Measurements from ENCODE around the gene HOXA5.

Gene HOXA5

GRCh38 chr7:27133409-27134231 is 9.9 kb downstream of the HOXA5 start:
- H3K27me3 ChIP-seq (replicated peaks in 2 of 5; ENCODE audit: control insufficient read depth in 4 of 5, insufficient read depth in 5 of 5, low read length in 4 of 5) = no peaks in the 10 kb centered on the region
- no peak overlapping the region for H3K4me3 ChIP-seq (ENCODE audit: control insufficient read depth in 1 of 7, extremely low read depth in 1 of 7, insufficient read depth in 4 of 7, low read depth in 2 of 7, low read length in 6 of 7)
- H3K9me3 ChIP-seq (ENCODE audit: control extremely low read depth in 1 of 5, control insufficient read depth in 4 of 5, insufficient read depth in 2 of 5, low read depth in 1 of 5, low read length in 4 of 5) = no peaks in the 10 kb centered on the region
- DNase-seq = no peak
- H3K36me3 ChIP-seq (ENCODE audit: control insufficient read depth in 4 of 4, insufficient read depth in 4 of 4, low read length in 3 of 4) = peaks cover 4 to 66% (median 37%) of the 10 kb centered on the region in 4 experiments
- peaks cover 23 to 67% (median 43%) of the 10 kb centered on the region in 4 experiments for H3K4me1 ChIP-seq (ENCODE audit: control extremely low read depth in 1 of 4, control insufficient read depth in 4 of 4, insufficient read depth in 4 of 4, low read length in 3 of 4)
- H3K27ac ChIP-seq (ENCODE audit: insufficient read depth in 1 of 2, low read depth in 1 of 2, low read length in 2 of 2, poor library complexity in 1 of 2, severe bottlenecking in 2 of 2) = peak overlapping the region in 1 of 2 experiments; percentile 44
- POLR2A ChIA-PET = interaction anchor here (0.6 to 1.2 kb wide), 2 partner anchors 11 to 26 kb away, joined by 3 to 4 read pairs; no protein-coding TSS in a partner anchor
- CTCF ChIA-PET = interaction anchor here (0.8 to 1.9 kb wide), 4 partner anchors 15 to 267 kb away, joined by 3 to 7 read pairs (median 4); no protein-coding TSS in a partner anchor
- WGBS (ENCODE audit: insufficient coverage) = 84% methylated on average over 11 of the region's 18 CpGs

- no peak overlapping the region for H3K27ac ChIP-seq (ENCODE audit: insufficient read depth in 1 of 2, low read depth in 1 of 2, low read length in 2 of 2, poor library complexity in 1 of 2, severe bottlenecking in 2 of 2)
- H3K9me3 ChIP-seq (ENCODE audit: control extremely low read depth in 1 of 5, control insufficient read depth in 4 of 5, insufficient read depth in 2 of 5, low read depth in 1 of 5, low read length in 4 of 5) = no peaks in the 10 kb centered on the region
- DNase-seq = no peak
- CTCF ChIA-PET = interaction anchor here (0.8 to 2.8 kb wide), 3 partner anchors 18 to 280 kb away, joined by 3 to 16 read pairs (median 14); no protein-coding TSS in a partner anchor
- H3K27me3 ChIP-seq (replicated peaks in 2 of 5; ENCODE audit: control insufficient read depth in 4 of 5, insufficient read depth in 5 of 5, low read length in 4 of 5) = no peaks in the 10 kb centered on the region
- POLR2A ChIA-PET = no interaction called here
- 59% methylated on average over 3 of the region's 6 CpGs for WGBS (ENCODE audit: insufficient coverage)
- H3K36me3 ChIP-seq (ENCODE audit: control insufficient read depth in 4 of 4, insufficient read depth in 4 of 4, low read length in 3 of 4) = peaks cover 4 to 68% (median 38%) of the 10 kb centered on the region in 4 experiments
- H3K4me1 ChIP-seq (ENCODE audit: control extremely low read depth in 1 of 4, control insufficient read depth in 4 of 4, insufficient read depth in 4 of 4, low read length in 3 of 4) = peaks cover 23 to 60% (median 37%) of the 10 kb centered on the region in 4 experiments
- H3K4me3 ChIP-seq (ENCODE audit: control insufficient read depth in 1 of 7, extremely low read depth in 1 of 7, insufficient read depth in 4 of 7, low read depth in 2 of 7, low read length in 6 of 7) = no peak overlapping the region
Measured at GRCh38 chr7:27132978-27133377, 10.5 kb downstream of the HOXA5 start.

- Histone ChIP-seq H3K36me3 (ENCODE audit: control insufficient read depth in 4 of 4, insufficient read depth in 4 of 4, low read length in 3 of 4) (peaks cover 3 to 67% (median 40%) of the 10 kb centered on the region in 4 experiments), H3K4me1 (ENCODE audit: control extremely low read depth in 1 of 4, control insufficient read depth in 4 of 4, insufficient read depth in 4 of 4, low read length in 3 of 4) (peaks cover 20 to 53% (median 29%) of the 10 kb centered on the region in 4 experiments), H3K9me3 (ENCODE audit: control extremely low read depth in 1 of 5, control insufficient read depth in 4 of 5, insufficient read depth in 2 of 5, low read depth in 1 of 5, low read length in 4 of 5) (no peaks in the 10 kb centered on the region), H3K4me3 (ENCODE audit: control insufficient read depth in 1 of 7, extremely low read depth in 1 of 7, insufficient read depth in 4 of 7, low read depth in 2 of 7, low read length in 6 of 7) (no peak overlapping the region), H3K27me3 (replicated peaks in 2 of 5; ENCODE audit: control insufficient read depth in 4 of 5, insufficient read depth in 5 of 5, low read length in 4 of 5) (no peaks in the 10 kb centered on the region), H3K27ac (ENCODE audit: insufficient read depth in 1 of 2, low read depth in 1 of 2, low read length in 2 of 2, poor library complexity in 1 of 2, severe bottlenecking in 2 of 2) (no peak overlapping the region)
- WGBS (ENCODE audit: insufficient coverage) = 89% methylated on average over 1 of the region's 2 CpGs
- ChIA-PET POLR2A (interaction anchor here (1.1 kb wide), 1 partner anchor 16 kb away, joined by 6 read pairs; the partner anchor contains the start of gene HOXA6), CTCF (interaction anchor here (0.9 to 2.8 kb wide), 9 partner anchors 8 to 462 kb away, joined by 3 to 16 read pairs (median 3); no protein-coding TSS in a partner anchor)
- DNase-seq = no peak
Measured at GRCh38 chr7:27132214-27132613, 11.3 kb downstream of the HOXA5 start.

GRCh38 chr7:27131390-27131819 is 12.1 kb downstream of the HOXA5 start:
- Histone ChIP-seq H3K9me3 (ENCODE audit: control extremely low read depth in 1 of 5, control insufficient read depth in 4 of 5, insufficient read depth in 2 of 5, low read depth in 1 of 5, low read length in 4 of 5) (no peaks in the 10 kb centered on the region), H3K36me3 (ENCODE audit: control insufficient read depth in 4 of 4, insufficient read depth in 4 of 4, low read length in 3 of 4) (peaks cover 3 to 68% (median 43%) of the 10 kb centered on the region in 4 experiments), H3K4me3 (ENCODE audit: control insufficient read depth in 1 of 7, extremely low read depth in 1 of 7, insufficient read depth in 4 of 7, low read depth in 2 of 7, low read length in 6 of 7) (peak overlapping the region; percentile 23 to 77 (median 60)), H3K27me3 (replicated peaks in 2 of 5; ENCODE audit: control insufficient read depth in 4 of 5, insufficient read depth in 5 of 5, low read length in 4 of 5) (no peaks in the 10 kb centered on the region), H3K4me1 (ENCODE audit: control extremely low read depth in 1 of 4, control insufficient read depth in 4 of 4, insufficient read depth in 4 of 4, low read length in 3 of 4) (peaks cover 19 to 45% (median 22%) of the 10 kb centered on the region in 4 experiments), H3K27ac (ENCODE audit: insufficient read depth in 1 of 2, low read depth in 1 of 2, low read length in 2 of 2, poor library complexity in 1 of 2, severe bottlenecking in 2 of 2) (peak overlapping the region; percentile 37 to 73)
- ChIA-PET POLR2A (interaction anchor here (0.8 to 1.2 kb wide), 3 partner anchors 17 to 268 kb away, joined by 3 to 6 read pairs (median 3); partner anchors contain the start of genes HOXA6 and HOXA7), CTCF (interaction anchor here (0.9 to 2.8 kb wide), 13 partner anchors 9 to 462 kb away, joined by 3 to 16 read pairs (median 3); no protein-coding TSS in a partner anchor)
- DNase-seq = no peak
- 70% methylated on average over 5 of the region's 12 CpGs for WGBS (ENCODE audit: insufficient coverage)

GRCh38 chr7:27130540-27131389 is 12.7 kb downstream of the HOXA5 start, which contains the start of gene HOXA4:
TSS of gene HOXA4 (minus strand) at chr7:27130757. CDS start at chr7:27130733, 24 bp downstream.
- H3K4me3 ChIP-seq (ENCODE audit: control insufficient read depth in 1 of 7, extremely low read depth in 1 of 7, insufficient read depth in 4 of 7, low read depth in 2 of 7, low read length in 6 of 7) = peak within 1 kb of the TSS; percentile 23 to 77 (median 60)
- H3K27me3 ChIP-seq (replicated peaks in 2 of 5; ENCODE audit: control insufficient read depth in 4 of 5, insufficient read depth in 5 of 5, low read length in 4 of 5) = no peaks in the 10 kb centered on the region
- H3K36me3 ChIP-seq (ENCODE audit: control insufficient read depth in 4 of 4, insufficient read depth in 4 of 4, low read length in 3 of 4) = peaks cover 3 to 71% (median 46%) of the 10 kb centered on the region in 4 experiments
- no peaks in the 10 kb centered on the region for H3K9me3 ChIP-seq (ENCODE audit: control extremely low read depth in 1 of 5, control insufficient read depth in 4 of 5, insufficient read depth in 2 of 5, low read depth in 1 of 5, low read length in 4 of 5)
- H3K27ac ChIP-seq (ENCODE audit: insufficient read depth in 1 of 2, low read depth in 1 of 2, low read length in 2 of 2, poor library complexity in 1 of 2, severe bottlenecking in 2 of 2) = peak within 1 kb of the TSS; percentile 37 to 73
- ChIA-PET POLR2A (interaction anchor here (0.8 to 1.2 kb wide), 3 partner anchors 17 to 268 kb away, joined by 3 to 6 read pairs (median 3); partner anchors contain the start of genes HOXA6 and HOXA7), CTCF (interaction anchor here (0.9 to 2.8 kb wide), 11 partner anchors 9 to 449 kb away, joined by 3 to 16 read pairs (median 4); no protein-coding TSS in a partner anchor)
- DNase-seq = peak; percentile 84 to 90 (median 89)
- H3K4me1 ChIP-seq (ENCODE audit: control extremely low read depth in 1 of 4, control insufficient read depth in 4 of 4, insufficient read depth in 4 of 4, low read length in 3 of 4) = peaks cover 13 to 38% (median 17%) of the 10 kb centered on the region in 4 experiments
- WGBS (ENCODE audit: insufficient coverage) = 33% methylated on average over 55 of the region's 67 CpGs

GRCh38 chr7:27129729-27130539 is 13.5 kb downstream of the HOXA5 start:
- Histone ChIP-seq H3K27me3 (replicated peaks in 2 of 5; ENCODE audit: control insufficient read depth in 4 of 5, insufficient read depth in 5 of 5, low read length in 4 of 5) (no peaks in the 10 kb centered on the region), H3K4me1 (ENCODE audit: control extremely low read depth in 1 of 4, control insufficient read depth in 4 of 4, insufficient read depth in 4 of 4, low read length in 3 of 4) (peaks cover 5 to 30% (median 10%) of the 10 kb centered on the region in 4 experiments), H3K4me3 (ENCODE audit: control insufficient read depth in 1 of 7, extremely low read depth in 1 of 7, insufficient read depth in 4 of 7, low read depth in 2 of 7, low read length in 6 of 7) (peak overlapping the region in 6 of 7 experiments; percentile 24 to 77 (median 54)), H3K36me3 (ENCODE audit: control insufficient read depth in 4 of 4, insufficient read depth in 4 of 4, low read length in 3 of 4) (peaks cover 3 to 76% (median 49%) of the 10 kb centered on the region in 4 experiments), H3K27ac (ENCODE audit: insufficient read depth in 1 of 2, low read depth in 1 of 2, low read length in 2 of 2, poor library complexity in 1 of 2, severe bottlenecking in 2 of 2) (no peak overlapping the region), H3K9me3 (ENCODE audit: control extremely low read depth in 1 of 5, control insufficient read depth in 4 of 5, insufficient read depth in 2 of 5, low read depth in 1 of 5, low read length in 4 of 5) (no peaks in the 10 kb centered on the region)
- WGBS (ENCODE audit: insufficient coverage) = 71% methylated on average over 56 of the region's 72 CpGs
- peak in 1 of 3 donors; percentile 39 for DNase-seq
- POLR2A ChIA-PET = no interaction called here
- CTCF ChIA-PET = interaction anchor here (1.0 to 2.8 kb wide), 6 partner anchors 10 to 276 kb away, joined by 3 to 16 read pairs (median 6); no protein-coding TSS in a partner anchor
